H1 (cell line): ENCODE data around the gene PDIA6. TPM values are rescaled to one million over a fixed set of nuclear protein-coding genes. Genes with fewer than 3 reads are reported as not detected.
A peak's percentile ranks its signal among the peaks of the same experiment; 100 is the strongest.

Source experiments
- CTCF ChIA-PET: fragments of 300-600 bp; sonication (Branson Sonifier 250); formaldehyde crosslinking; loops from one replicate; lab custom pipeline; 2021; ENCODE audit not compliant: partially characterized antibody; lab: Charles Lee
- POLR2A ChIA-PET: fragments of 300-600 bp; sonication (Branson Sonifier 250); formaldehyde crosslinking; loops from one replicate; lab custom pipeline; 2021; ENCODE audit warnings: inconsistent platforms; ENCODE audit not compliant: partially characterized antibody; lab: Charles Lee
- DNase-seq, 2 experiments: peaks; one replicate each; pipeline versions ENCODE4 v3.0.0 to v3.0.0-alpha.2; 2010 to 2022; ENCODE audit warnings: low spot score in 2 of 2, low read depth in 1 of 2, mixed read lengths in 1 of 2
- FAIRE-seq: peaks from 2 replicates; lab custom pipeline; 2011; peaks lifted over from hg19 to GRCh38; lab: Jason Lieb, UNC
- H2AFZ ChIP-seq: 2 replicates; pipeline ENCODE4 v1.8.1; 2012; ENCODE audit warnings: low read length, inconsistent platforms
- H2AK5ac ChIP-seq: 2 replicates; pipeline ENCODE4 v1.6.1; 2013; ENCODE audit warnings: low read depth, low read length
- H2BK120ac ChIP-seq: replicated peaks from 2 replicates; pipeline ENCODE3; 2013; ENCODE audit warnings: low read depth, low read length, inconsistent platforms
- H2BK12ac ChIP-seq: 2 replicates; pipeline ENCODE4 v1.6.1; 2013; ENCODE audit warnings: low read depth, low read length
- H2BK15ac ChIP-seq: 2 replicates; pipeline ENCODE4 v1.6.1; 2013; ENCODE audit warnings: low read length
- H2BK20ac ChIP-seq: 2 replicates; pipeline ENCODE4 v1.6.1; 2013; ENCODE audit warnings: low read length
- H2BK5ac ChIP-seq: 2 replicates; pipeline ENCODE4 v1.6.1; 2013; ENCODE audit warnings: low read depth, low read length
- H3K14ac ChIP-seq: 2 replicates; pipeline ENCODE4 v1.6.1; 2013; ENCODE audit warnings: inconsistent platforms; ENCODE audit not compliant: insufficient read length
- H3K18ac ChIP-seq: 2 replicates; pipeline ENCODE4 v1.6.1; 2013; ENCODE audit warnings: low read length; ENCODE audit errors: extremely low read depth
- H3K23ac ChIP-seq: 2 replicates; pipeline ENCODE4 v1.6.1; 2013; ENCODE audit warnings: inconsistent platforms; ENCODE audit not compliant: insufficient read length
- H3K23me2 ChIP-seq: 2 replicates; pipeline ENCODE4 v1.6.1; 2013; ENCODE audit warnings: low read depth, low read length
- H3K27ac ChIP-seq: 2 replicates; pipeline ENCODE4 v1.6.1; 2011; ENCODE audit warnings: low read depth, low read length, inconsistent platforms
- H3K27me3 ChIP-seq, 4 experiments: replicated peaks in 1 of 4; 1 replicate in 1 of 4; 2 replicates in 3 of 4; pipeline versions ENCODE4 v1.6.1 to v1.8.1; 2011 to 2013; ENCODE audit warnings: low read length in 3 of 4, mild to moderate bottlenecking in 3 of 4, inconsistent platforms in 2 of 4, mixed read lengths in 2 of 4, moderate library complexity in 1 of 4; ENCODE audit not compliant: control insufficient read depth in 3 of 4, insufficient read depth in 3 of 4; ENCODE audit errors: extremely low read depth in 1 of 4
- H3K36me3 ChIP-seq, 4 experiments: 2 replicates each; pipeline versions ENCODE4 v1.6.1 to v1.8.1; 2011 to 2013; ENCODE audit warnings: mild to moderate bottlenecking in 4 of 4, low read length in 3 of 4, moderate library complexity in 2 of 4, control low read depth in 1 of 4, inconsistent platforms in 1 of 4; ENCODE audit not compliant: insufficient read depth in 4 of 4, control insufficient read depth in 2 of 4
- H3K4ac ChIP-seq: replicated peaks from 2 replicates; pipeline ENCODE3; 2013; ENCODE audit warnings: low read length, low read depth, mixed read lengths, inconsistent platforms; ENCODE audit not compliant: insufficient read length
- H3K4me1 ChIP-seq, 4 experiments: replicated peaks in 1 of 4; 1 replicate in 1 of 4; 2 replicates in 3 of 4; pipeline versions ENCODE4 v1.6.1 to v1.8.1; 2011 to 2013; ENCODE audit warnings: low read length in 3 of 4, inconsistent platforms in 2 of 4, mixed read lengths in 1 of 4; ENCODE audit not compliant: insufficient read depth in 4 of 4, control insufficient read depth in 3 of 4
- H3K4me2 ChIP-seq, 2 experiments: 2 replicates each; pipeline versions ENCODE4 v1.6.1 to v1.8.1; 2011 to 2013; ENCODE audit warnings: low read depth in 2 of 2, low read length in 2 of 2, control low read depth in 1 of 2, inconsistent platforms in 1 of 2, mild to moderate bottlenecking in 1 of 2; ENCODE audit not compliant: insufficient read depth in 1 of 2
- H3K4me3 ChIP-seq, 4 experiments: fragments of 200-600, 300-600 bp in 1 of 4; sonication (generic), shearing (Covaris generic), sonication (Bioruptor Twin) in 1 of 4; 2 replicates each; pipeline versions ENCODE4 v1.5.1 to v1.8.1; 2011 to 2016; ENCODE audit warnings: low read length in 4 of 4, low read depth in 3 of 4, control low read depth in 2 of 4, inconsistent platforms in 2 of 4, mild to moderate bottlenecking in 2 of 4, mixed read lengths in 1 of 4, moderate library complexity in 1 of 4; ENCODE audit not compliant: insufficient read depth in 2 of 4; ENCODE audit errors: extremely low read depth in 1 of 4
- H3K56ac ChIP-seq: replicated peaks from 2 replicates; pipeline ENCODE3; 2013; ENCODE audit warnings: low read depth, mild to moderate bottlenecking, mixed read lengths, low read length, inconsistent platforms; ENCODE audit not compliant: insufficient read length
- H3K79me1 ChIP-seq: 2 replicates; pipeline ENCODE4 v1.6.1; 2013; ENCODE audit warnings: low read depth, low read length, control low read depth
- H3K79me2 ChIP-seq, 2 experiments: 2 replicates each; pipeline versions ENCODE4 v1.6.1 to v1.8.1; 2012 to 2013; ENCODE audit warnings: low read length in 2 of 2, mild to moderate bottlenecking in 2 of 2, inconsistent platforms in 1 of 2; ENCODE audit not compliant: insufficient read depth in 2 of 2, control insufficient read depth in 1 of 2
- H3K9ac ChIP-seq, 4 experiments: replicated peaks in 1 of 4; 1 replicate in 1 of 4; 2 replicates in 3 of 4; pipeline versions ENCODE4 v1.6.1 to v1.8.1; 2011 to 2013; ENCODE audit warnings: low read depth in 3 of 4, low read length in 3 of 4, control low read depth in 2 of 4, mild to moderate bottlenecking in 2 of 4, moderate library complexity in 2 of 4, inconsistent platforms in 1 of 4; ENCODE audit errors: extremely low read depth in 1 of 4
- H3K9me3 ChIP-seq, 2 experiments: 2 replicates each; pipeline versions ENCODE4 v1.6.1 to v1.8.1; 2012 to 2013; ENCODE audit warnings: mild to moderate bottlenecking in 2 of 2, moderate library complexity in 2 of 2, control low read depth in 1 of 2, inconsistent platforms in 1 of 2, low read depth in 1 of 2, low read length in 1 of 2, mixed read lengths in 1 of 2; ENCODE audit not compliant: insufficient read depth in 2 of 2
- H4K20me1 ChIP-seq, 2 experiments: replicated peaks in 1 of 2; 2 replicates each; pipeline versions ENCODE3 to v1.8.1; 2011 to 2013; ENCODE audit warnings: inconsistent platforms in 2 of 2, low read length in 2 of 2, mild to moderate bottlenecking in 1 of 2; ENCODE audit not compliant: insufficient read depth in 2 of 2, control insufficient read depth in 1 of 2
- H4K5ac ChIP-seq: 2 replicates; pipeline ENCODE4 v1.6.1; 2013; ENCODE audit warnings: low read length, low read depth, mixed read lengths, inconsistent platforms; ENCODE audit not compliant: insufficient read length
- H4K8ac ChIP-seq: 2 replicates; pipeline ENCODE4 v1.8.0; 2013; ENCODE audit warnings: mild to moderate bottlenecking, moderate library complexity, low read length, inconsistent platforms; ENCODE audit not compliant: insufficient read depth; ENCODE audit errors: extremely low read depth
- H4K91ac ChIP-seq: replicated peaks from 2 replicates; pipeline ENCODE3; 2013; ENCODE audit warnings: low read length, mixed read lengths, inconsistent platforms; ENCODE audit not compliant: insufficient read length
- BACH1 ChIP-seq: IDR thresholded peaks from 2 replicates; pipeline ENCODE4 v1.6.1; 2012; ENCODE audit warnings: low read length, improper control_type of control experiment
- CBX8 ChIP-seq: fragments of 300-800, 300-1000 bp; sonication (generic); IDR thresholded peaks from 2 replicates; pipeline ENCODE4 v1.7.1; 2016; ENCODE audit warnings: low read depth, low read length, borderline replicate concordance
- CHD1 ChIP-seq: IDR thresholded peaks from 2 replicates; pipeline ENCODE4 v1.6.1; 2012; ENCODE audit warnings: low read depth, low read length, improper control_type of control experiment
- CHD2 ChIP-seq: IDR thresholded peaks from 2 replicates; pipeline ENCODE4 v1.6.1; 2012; ENCODE audit warnings: low read length, improper control_type of control experiment
- CREB1 ChIP-seq: IDR thresholded peaks from 2 replicates; pipeline ENCODE4 v1.6.1; 2012; ENCODE audit warnings: inconsistent platforms
- HDAC6 ChIP-seq: IDR thresholded peaks from one replicate; pipeline ENCODE4 v1.7.1; 2012; ENCODE audit warnings: low read depth, mild to moderate bottlenecking, inconsistent platforms, low read length, moderate library complexity
- PHF8 ChIP-seq: fragments of 200-600 bp; sonication (generic); conservative IDR thresholded peaks from 2 replicates; pipeline ENCODE4 v1.7.1; 2012; ENCODE audit warnings: low read depth, mild to moderate bottlenecking, inconsistent platforms, low read length, moderate library complexity
- SIN3A ChIP-seq, 2 experiments: IDR thresholded peaks in 1 of 2; conservative IDR thresholded peaks in 1 of 2; 2 replicates each; pipeline ENCODE4 v1.6.1; 2011 to 2012; ENCODE audit warnings: low read length in 2 of 2, improper control_type of control experiment in 1 of 2, low read depth in 1 of 2, mild to moderate bottlenecking in 1 of 2
- SIX5 ChIP-seq: IDR thresholded peaks from 2 replicates; pipeline ENCODE4 v1.6.1; 2011; ENCODE audit warnings: mild to moderate bottlenecking, low read depth, low read length
- SP4 ChIP-seq: IDR thresholded peaks from 2 replicates; pipeline ENCODE4 v1.6.1; 2012; ENCODE audit warnings: low read length, inconsistent platforms
- TAF1 ChIP-seq: IDR thresholded peaks from 2 replicates; pipeline ENCODE4 v1.6.1; 2011; ENCODE audit warnings: mild to moderate bottlenecking, low read depth, low read length
- TEAD4 ChIP-seq: IDR thresholded peaks from 2 replicates; pipeline ENCODE4 v1.6.1; 2012; ENCODE audit warnings: low read depth, low read length, inconsistent platforms, mixed read lengths
- WGBS, 2 experiments: shearing (Covaris generic) in 1 of 2; methylation state at CpG; one replicate each; pipeline versions ENCODE4 v1.1.6 to v1.1.7; 2013 to 2015; ENCODE audit warnings: low lambda C conversion rate in 2 of 2, mixed read lengths in 2 of 2, inconsistent platforms in 1 of 2, low coverage in 1 of 2, missing lambda C conversion rate in 1 of 2; ENCODE audit not compliant: insufficient replicate concordance in 2 of 2, insufficient coverage in 1 of 2, insufficient read length in 1 of 2; ENCODE audit errors: extremely low coverage in 1 of 2, missing lambda C conversion rate in 1 of 2; 5-methylcytosine and 5-hydroxymethylcytosine counted together
- polyA plus RNA-seq, 7 experiments: library from polyadenylated mRNA; depleted of rRNA in 3 of 7; stranded (reverse) in 5 of 7; unstranded in 2 of 7; fragments of >200 nt in 5 of 7; fragments of 200-250 nt in 2 of 7; gene quantifications; 1 replicate in 5 of 7; 2 replicates in 1 of 7; 4 replicates in 1 of 7; pipeline versions ENCODE4 v1.2.1 to v1.2.3, GENCODE V29; 2011 to 2013; ENCODE audit warnings: missing spikeins in 2 of 7, mixed read lengths in 2 of 7
- total RNA-seq: library from RNA; stranded (reverse); fragmentation: NEBNext Ultra II Directional; extraction: Animal tissue kit (Norgen Biotek cat#: 25700); gene quantifications from 2 replicates; pipeline ENCODE4 v1.2.1, GENCODE V29; 2021
- TF ChIP-seq, protein P1 (sequence below): IDR thresholded peaks from 2 replicates; pipeline ENCODE4 v1.6.1; 2012; ENCODE audit warnings: inconsistent platforms
- TF ChIP-seq, protein P2 (sequence below): IDR thresholded peaks from 2 replicates; pipeline ENCODE4 v1.6.1; 2011; ENCODE audit warnings: low read length, improper control_type of control experiment

PDIA6 gene
- total and polyA plus RNA-seq, 2 of the 8 experiments (the other 6 are each of a cell fraction or from before 2014, with no cell fraction given) = 181 to 384 TPM

DNA sequence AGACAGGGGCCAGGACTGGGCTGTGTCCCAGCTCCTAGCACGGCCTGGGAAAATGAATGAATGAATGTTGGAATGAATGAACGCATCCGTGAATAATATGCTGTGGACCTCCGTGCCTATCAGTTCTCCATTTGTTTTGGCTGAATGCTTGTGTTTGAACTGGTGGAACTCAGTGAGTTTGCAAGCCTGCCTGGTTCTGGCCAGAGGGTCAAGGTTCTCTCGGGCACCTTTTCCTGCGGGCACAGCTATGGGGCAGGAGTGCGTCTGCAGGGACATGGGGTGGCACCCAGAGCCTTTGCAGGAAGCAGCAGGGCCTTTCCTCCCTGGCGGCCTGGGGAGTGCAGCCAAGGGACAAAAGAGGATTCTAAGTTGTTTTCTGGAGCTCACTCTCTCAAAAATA lies 17.6 kb upstream of the PDIA6 start:
- no peak overlapping the region for H4K5ac ChIP-seq
- no peak for TF ChIP-seq BACH1
- TF ChIP-seq HDAC6 = no peak
- TF ChIP-seq SIX5 = no peak
- no peak for TF ChIP-seq SIN3A (conservative IDR thresholded peaks at IDR 0.05 in 1 of 2, IDR thresholded peaks at IDR 0.05 in 1 of 2; ENCODE audit: low read depth in 1 of 2, low read length in 2 of 2)
- no peak for TF ChIP-seq CBX8
- TF ChIP-seq CHD1 = no peak
- TF ChIP-seq TEAD4 = no peak
- TF ChIP-seq PHF8 = no peak
- TF ChIP-seq SP4 = no peak
- TF ChIP-seq, protein P1, sequence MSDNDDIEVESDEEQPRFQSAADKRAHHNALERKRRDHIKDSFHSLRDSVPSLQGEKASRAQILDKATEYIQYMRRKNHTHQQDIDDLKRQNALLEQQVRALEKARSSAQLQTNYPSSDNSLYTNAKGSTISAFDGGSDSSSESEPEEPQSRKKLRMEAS = no peak
- TF ChIP-seq CREB1 = no peak
- no peak for TF ChIP-seq CHD2
- TF ChIP-seq, protein P2, sequence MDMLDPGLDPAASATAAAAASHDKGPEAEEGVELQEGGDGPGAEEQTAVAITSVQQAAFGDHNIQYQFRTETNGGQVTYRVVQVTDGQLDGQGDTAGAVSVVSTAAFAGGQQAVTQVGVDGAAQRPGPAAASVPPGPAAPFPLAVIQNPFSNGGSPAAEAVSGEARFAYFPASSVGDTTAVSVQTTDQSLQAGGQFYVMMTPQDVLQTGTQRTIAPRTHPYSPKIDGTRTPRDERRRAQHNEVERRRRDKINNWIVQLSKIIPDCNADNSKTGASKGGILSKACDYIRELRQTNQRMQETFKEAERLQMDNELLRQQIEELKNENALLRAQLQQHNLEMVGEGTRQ = no peak
- TF ChIP-seq TAF1 = no peak
- TF ChIP-seq, all 59 proteins: peak for 0
- CTCF ChIA-PET = interaction anchor here (0.9 to 11.2 kb wide), 15 partner anchors 9 to 302 kb away, joined by 3 to 234 read pairs (median 5); partner anchors contain the start of genes KCNF1 and PDIA6
- Histone ChIP-seq H2BK12ac (0 out of 2 replicates have a peak overlapping the region, but pooled peaks have one; percentile 27), H3K9me3 (no peaks in the 10 kb centered on the region), H3K36me3 (no peaks in the 10 kb centered on the region), H2BK5ac (no peak overlapping the region), H3K18ac (0 out of 2 replicates have a peak overlapping the region, but pooled peaks have one; percentile 7), H2BK120ac (no peak overlapping the region), H3K79me1 (no peaks in the 10 kb centered on the region), H3K4me1 (peaks cover 0 to 7% (median 4%) of the 10 kb centered on the region in 4 experiments; a peak in 5 of 7 replicates), H3K23me2 (no peaks in the 10 kb centered on the region), H3K27me3 (peaks cover 0 to 7% (median 4%) of the 10 kb centered on the region in 4 experiments; a peak in 3 of 7 replicates), H3K4me3 (no peak overlapping the region), H3K14ac (no peak overlapping the region), H3K27ac (no peak overlapping the region), H3K23ac (no peak overlapping the region), H2BK15ac (no peak overlapping the region), H4K20me1 (no peaks in the 10 kb centered on the region), H3K56ac (no peak overlapping the region), H3K4ac (no peak overlapping the region), H3K9ac (no peak overlapping the region), H2AK5ac (no peak overlapping the region), H2AFZ (no peak overlapping the region), H4K91ac (no peak overlapping the region), H3K79me2 (no peaks in the 10 kb centered on the region), H4K8ac (no peak overlapping the region; the same call in 1 of the 2 replicates), H2BK20ac (no peak overlapping the region), H3K4me2 (no peak overlapping the region)
- DNase-seq (no peak), FAIRE-seq (no peak)
- POLR2A ChIA-PET = interaction anchor here (0.6 to 1.7 kb wide), 3 partner anchors 12 to 105 kb away, joined by 3 to 6 read pairs (median 5); no protein-coding TSS in a partner anchor
- 95% methylated on average over 8 of the region's 8 CpGs; no CpG with 5 or more reads in 1 of the 2 experiments for WGBS, 2 experiments
